GM23248 (cell line): ENCODE results near the gene AKAP6.

Experiments used
- EZH2 ChIP-seq: fragments of 200-600 bp; sonication (generic); IDR thresholded peaks from 2 replicates; pipeline ENCODE4 v1.6.1; 2018; ENCODE audit warnings: antibody characterized with exemption, mild to moderate bottlenecking; ENCODE audit not compliant: insufficient read depth, poor library complexity, severe bottlenecking
- EZH2phosphoT487 ChIP-seq: fragments of 200-600 bp; sonication (generic); IDR thresholded peaks from 2 replicates; pipeline ENCODE4 v1.6.1; 2018; ENCODE audit warnings: antibody characterized with exemption, moderate library complexity, mild to moderate bottlenecking, low read depth; ENCODE audit not compliant: insufficient read depth

DNA sequence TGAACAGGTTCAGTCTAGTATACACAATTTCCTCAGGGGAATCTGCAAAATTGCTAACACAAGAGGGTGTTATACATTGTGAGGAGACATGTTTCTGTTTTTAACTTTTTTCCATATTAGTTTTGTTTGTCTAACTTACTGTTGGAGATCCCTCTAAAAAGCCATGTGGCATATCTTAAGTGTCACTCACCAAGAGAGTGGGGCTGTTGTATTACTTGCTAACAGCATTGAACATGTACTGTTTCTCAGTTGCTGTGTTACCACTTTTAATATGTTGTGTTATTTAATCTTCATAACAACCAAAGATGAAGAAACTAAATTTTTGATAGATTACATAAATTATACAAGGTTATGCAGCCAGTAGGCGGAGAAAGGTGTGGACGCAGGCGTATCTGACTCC lies 455.3 kb downstream of the AKAP6 start:
- TF ChIP-seq EZH2 = no peak
- no peak for TF ChIP-seq EZH2phosphoT487
